Measurements from ENCODE around the gene STAM2.
"Not testable (repeated sequence)": the region's sequence is repeated elsewhere in the genome, so short reads cannot be mapped to it uniquely, and the experiment has no call there.

The STAM2 gene

GRCh38 chr2:152171718-152172117 lies 3.8 kb downstream of the STAM2 start:
- no peak for DNase-seq

- DNase-seq = not testable (repeated sequence)
These were observed 6.4 kb downstream of the STAM2 start for GRCh38 chr2:152169158-152169557.

- DNase-seq = not testable (repeated sequence)
These were observed 8.1 kb downstream of the STAM2 start for GRCh38 chr2:152167470-152167869.

GRCh38 chr2:152167065-152167464 lies 8.5 kb downstream of the STAM2 start:
- DNase-seq = no peak

GRCh38 chr2:152166633-152167032 lies 8.9 kb downstream of the STAM2 start:
- no peak for DNase-seq

GRCh38 chr2:152165780-152166179 lies 9.8 kb downstream of the STAM2 start:
- DNase-seq = no peak

- DNase-seq = no peak
These were observed 10.3 kb downstream of the STAM2 start for GRCh38 chr2:152165306-152165705.

- DNase-seq = not testable (repeated sequence)
These were observed 11.9 kb downstream of the STAM2 start for GRCh38 chr2:152163669-152164068.

GRCh38 chr2:152162141-152162540 lies 13.4 kb downstream of the STAM2 start:
- no peak for DNase-seq

- no peak for DNase-seq
These were observed 14.0 kb downstream of the STAM2 start for GRCh38 chr2:152161598-152161997.

- DNase-seq = not testable (repeated sequence)
These were observed 15.2 kb downstream of the STAM2 start for GRCh38 chr2:152160378-152160777.

GRCh38 chr2:152157253-152157652 lies 18.3 kb downstream of the STAM2 start:
- no peak for DNase-seq

GRCh38 chr2:152155209-152155608 lies 20.4 kb downstream of the STAM2 start:
- DNase-seq = no peak

GRCh38 chr2:152154462-152154861 lies 21.1 kb downstream of the STAM2 start:
- no peak for DNase-seq

- DNase-seq = no peak
These were observed 40.9 kb downstream of the STAM2 start for GRCh38 chr2:152134488-152135280.

- no peak for DNase-seq
These were observed 43.3 kb downstream of the STAM2 start for GRCh38 chr2:152132306-152132705.

GRCh38 chr2:152127628-152128027 lies 47.9 kb downstream of the STAM2 start:
- DNase-seq = no peak

GRCh38 chr2:152126664-152127063 lies 48.9 kb downstream of the STAM2 start:
- DNase-seq = no peak

GRCh38 chr2:152122161-152122560 lies 53.4 kb downstream of the STAM2 start:
- DNase-seq = no peak

- no peak for DNase-seq
These were observed 55.1 kb downstream of the STAM2 start for GRCh38 chr2:152120430-152120829.

GRCh38 chr2:152115952-152116351 lies 59.6 kb downstream of the STAM2 start:
- DNase-seq = no peak

GRCh38 chr2:152114366-152114765 lies 61.2 kb downstream of the STAM2 start:
- no peak for DNase-seq

- not testable (repeated sequence) for DNase-seq
These were observed 68.4 kb downstream of the STAM2 start for GRCh38 chr2:152107140-152107539.

- DNase-seq = no peak
These were observed 69.1 kb downstream of the STAM2 start for GRCh38 chr2:152106464-152106863.

- no peak for DNase-seq
These were observed 72.3 kb downstream of the STAM2 start for GRCh38 chr2:152103271-152103670.

Measured in kidney glomerular epithelial cell (primary cell).